ENCODE measurements around the gene VGLL4.

DNA sequence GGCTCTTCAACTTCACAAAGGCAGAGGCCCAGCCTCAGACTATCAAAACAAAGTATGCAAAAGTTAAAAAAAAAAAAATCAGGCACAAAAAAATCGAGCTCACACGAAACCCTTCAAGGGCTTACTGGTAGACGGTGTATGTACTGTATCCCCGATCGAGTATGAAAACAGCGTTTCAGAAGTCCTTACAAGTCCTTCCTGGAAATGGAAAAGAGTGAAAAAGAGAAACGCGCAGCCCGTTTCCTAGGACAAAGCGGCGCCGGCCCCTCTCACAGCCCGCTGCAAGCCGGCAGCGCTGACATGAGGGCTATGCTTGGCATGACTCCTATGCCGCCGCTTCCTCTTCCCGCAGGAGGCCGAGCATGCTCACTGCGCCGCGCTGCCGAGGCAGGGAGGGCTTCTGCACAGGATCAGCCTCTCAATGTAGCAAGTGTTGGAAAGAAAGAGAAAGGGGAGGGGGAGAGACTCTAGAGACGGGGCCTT is at the start of gene VGLL4:
- TF ChIP-seq CTCF (IDR thresholded peaks at IDR 0.05) (peak in 2 of 4 experiments; percentile 4 to 29), POLR2A (IDR thresholded peaks at IDR 0.05) (peak; percentile 70), POLR2AphosphoS5 (IDR thresholded peaks at IDR 0.05) (peak; percentile 89)

Data from prostate gland (tissue), 2 donors.